Skeletal muscle cell (primary cell): Measurements from ENCODE around the gene CDYL.

Source experiments
- DNase-seq: peaks from one replicate; pipeline ENCODE4 v3.0.0-alpha.2; 2010; ENCODE audit warnings: low read depth
- H3K4me3 ChIP-seq: 2 replicates; pipeline ENCODE4 v1.5.1; 2011; ENCODE audit warnings: low read depth, mild to moderate bottlenecking, control low read depth, low read length, moderate library complexity

Gene CDYL

GRCh38 chr6:4899249-4900034 lies 123.2 kb downstream of the CDYL start:
- H3K4me3 ChIP-seq: no peak overlapping the region
- DNase-seq: no peak

- H3K4me3 ChIP-seq: no peak overlapping the region
- DNase-seq: peak; percentile 14
Measured at GRCh38 chr6:4901386-4902061, 125.3 kb downstream of the CDYL start.

- no peak for DNase-seq
- H3K4me3 ChIP-seq: no peak overlapping the region
Measured at GRCh38 chr6:4902363-4902762, 126.2 kb downstream of the CDYL start.

GRCh38 chr6:4903121-4903520 lies 126.9 kb downstream of the CDYL start:
- DNase-seq: no peak

GRCh38 chr6:4903751-4904370 lies 127.7 kb downstream of the CDYL start:
- H3K4me3 ChIP-seq: no peak overlapping the region
- no peak for DNase-seq

More at GRCh38 chr6:4903121-4903520, 126.9 kb downstream of the CDYL start:
- no peak overlapping the region for H3K4me3 ChIP-seq

- DNase-seq: no peak
Measured at GRCh38 chr6:4904461-4905025, 128.3 kb downstream of the CDYL start.

GRCh38 chr6:4905826-4906225 lies 129.6 kb downstream of the CDYL start:
- H3K4me3 ChIP-seq: no peak overlapping the region
- no peak for DNase-seq

More at GRCh38 chr6:4904461-4905025, 128.3 kb downstream of the CDYL start:
- H3K4me3 ChIP-seq: no peak overlapping the region

GRCh38 chr6:4906293-4907276 lies 130.4 kb downstream of the CDYL start:
- no peak overlapping the region for H3K4me3 ChIP-seq
- DNase-seq: no peak

GRCh38 chr6:4907602-4908001 lies 131.4 kb downstream of the CDYL start:
- H3K4me3 ChIP-seq: no peak overlapping the region
- DNase-seq: no peak

GRCh38 chr6:4908062-4908461 lies 131.9 kb downstream of the CDYL start:
- no peak for DNase-seq
- H3K4me3 ChIP-seq: no peak overlapping the region

- no peak overlapping the region for H3K4me3 ChIP-seq
- no peak for DNase-seq
Measured at GRCh38 chr6:4909063-4909706, 133.0 kb downstream of the CDYL start.

- no peak for DNase-seq
- no peak overlapping the region for H3K4me3 ChIP-seq
Measured at GRCh38 chr6:4910037-4910760, 134.0 kb downstream of the CDYL start.

- H3K4me3 ChIP-seq: no peak overlapping the region
Measured at GRCh38 chr6:4912559-4912958, 136.4 kb downstream of the CDYL start.

GRCh38 chr6:4913705-4914419 lies 137.7 kb downstream of the CDYL start:
- no peak for DNase-seq
- no peak overlapping the region for H3K4me3 ChIP-seq

More at GRCh38 chr6:4912559-4912958, 136.4 kb downstream of the CDYL start:
- DNase-seq: no peak

GRCh38 chr6:4914420-4915159 lies 138.4 kb downstream of the CDYL start:
- DNase-seq: peak; percentile 66
- H3K4me3 ChIP-seq: no peak overlapping the region

- no peak for DNase-seq
- H3K4me3 ChIP-seq: no peak overlapping the region
Measured at GRCh38 chr6:4916954-4917561, 140.9 kb downstream of the CDYL start.
